ENCODE results near the gene ACOT13.
"Not testable (repeated sequence)": the region's sequence is repeated elsewhere in the genome, so short reads cannot be mapped to it uniquely, and the experiment has no call there.

Gene ACOT13

GRCh38 chr6:24666641-24667377, at the start of gene ACOT13, which contains the start of gene TDP2:
Gene ACOT13 (plus strand): TSS chr6:24667077. CDS start chr6:24667264, 187 bp downstream.
Gene TDP2 (minus strand): TSS chr6:24666899. CDS start chr6:24666862, 37 bp downstream.
- peak; percentile 72 for DNase-seq

- DNase-seq = no peak
These were observed 47.2 kb upstream of the ACOT13 start for GRCh38 chr6:24619661-24620060.

GRCh38 chr6:24620637-24621036, 46.2 kb upstream of the ACOT13 start:
- DNase-seq = no peak

- no peak for DNase-seq
These were observed 45.1 kb upstream of the ACOT13 start for GRCh38 chr6:24621626-24622289.

GRCh38 chr6:24630856-24631505, 35.9 kb upstream of the ACOT13 start:
- DNase-seq = no peak

GRCh38 chr6:24631671-24632070, 35.2 kb upstream of the ACOT13 start:
- no peak for DNase-seq

- no peak for DNase-seq
These were observed 34.3 kb upstream of the ACOT13 start for GRCh38 chr6:24632573-24632972.

GRCh38 chr6:24636681-24637080, 30.2 kb upstream of the ACOT13 start:
- no peak for DNase-seq

GRCh38 chr6:24640166-24640565, 26.7 kb upstream of the ACOT13 start:
- no peak for DNase-seq

- DNase-seq = not testable (repeated sequence)
These were observed 26.2 kb upstream of the ACOT13 start for GRCh38 chr6:24640631-24641030.

- no peak for DNase-seq
These were observed 24.8 kb upstream of the ACOT13 start for GRCh38 chr6:24642061-24642460.

GRCh38 chr6:24643920-24644319, 23.0 kb upstream of the ACOT13 start:
- DNase-seq = no peak

- no peak for DNase-seq
These were observed 22.5 kb upstream of the ACOT13 start for GRCh38 chr6:24644377-24644776.

- no peak for DNase-seq
These were observed 20.1 kb upstream of the ACOT13 start for GRCh38 chr6:24646771-24647170.

- DNase-seq = no peak
These were observed 18.6 kb upstream of the ACOT13 start for GRCh38 chr6:24648276-24648675.

- DNase-seq = no peak
These were observed 17.2 kb upstream of the ACOT13 start for GRCh38 chr6:24649691-24650090.

GRCh38 chr6:24650365-24650764, 16.5 kb upstream of the ACOT13 start:
- no peak for DNase-seq

GRCh38 chr6:24655215-24655614, 11.7 kb upstream of the ACOT13 start:
- no peak for DNase-seq

- no peak for DNase-seq
These were observed 8.0 kb upstream of the ACOT13 start for GRCh38 chr6:24658573-24659560.

GRCh38 chr6:24659561-24659960, 7.3 kb upstream of the ACOT13 start:
- DNase-seq = no peak

GRCh38 chr6:24660105-24660504, 6.8 kb upstream of the ACOT13 start:
- DNase-seq = no peak

- DNase-seq = not testable (repeated sequence)
These were observed 5.1 kb upstream of the ACOT13 start for GRCh38 chr6:24661759-24662158.

- no peak for DNase-seq
These were observed 4.6 kb upstream of the ACOT13 start for GRCh38 chr6:24662236-24662635.
